Right cardiac atrium (tissue), 5 donors: ENCODE data around the gene SPEF1. TPM values are rescaled to one million over a fixed set of nuclear protein-coding genes. Genes with fewer than 3 reads are reported as not detected.
"Not testable (repeated sequence)": the region's sequence is repeated elsewhere in the genome, so short reads cannot be mapped to it uniquely, and the experiment has no call there.

ENCODE experiments used
- ATAC-seq, 2 donors: fragments of 200-7000 bp; cut with Tn5 transposase; one replicate each; pipeline versions ENCODE4 v1.8.0 to v1.9.1; 2020; ENCODE audit warnings: moderate library complexity in 2 of 2, mild to moderate bottlenecking in 1 of 2
- DNase-seq, 3 donors: peaks; one replicate each; pipeline ENCODE4 v3.0.0-alpha.2; 2020
- H3K27ac ChIP-seq: one replicate; pipeline ENCODE4 v1.5.1; 2013; ENCODE audit warnings: mild to moderate bottlenecking, low read length, control low read depth, moderate library complexity
- H3K27me3 ChIP-seq: one replicate; pipeline ENCODE4 v1.6.1; 2013; ENCODE audit not compliant: control insufficient read depth, insufficient read depth
- H3K4me1 ChIP-seq: one replicate; pipeline ENCODE4 v1.6.1; 2013; ENCODE audit warnings: low read length; ENCODE audit not compliant: control insufficient read depth, insufficient read depth
- H3K4me3 ChIP-seq: one replicate; pipeline ENCODE4 v1.5.1; 2013; ENCODE audit warnings: low read length, control low read depth
- H3K9me3 ChIP-seq: one replicate; pipeline ENCODE4 v1.6.1; 2013; ENCODE audit warnings: low read length; ENCODE audit not compliant: control insufficient read depth
- WGBS: extraction: QIAGEN DNeasy Blood & Tissue Kit; methylation state at CpG from one replicate; pipeline ENCODE4 v1.1.7; 2013; 5-methylcytosine and 5-hydroxymethylcytosine counted together
- intact Hi-C, 4 donors: fragments of 100-400 bp; cut with DNase I; formaldehyde crosslinking; loops; one replicate each; pipeline versions ENCODE4 v1.11.0 to v1.14.0; 2022 to 2023
- polyA plus RNA-seq: library from polyadenylated mRNA; stranded (reverse); fragments of 200-250 nt; gene quantifications from one replicate; pipeline ENCODE4 v1.2.3, GENCODE V29; 2013
- total RNA-seq, 4 donors: library from RNA; stranded (reverse); fragmentation: NEBNext Ultra II Directional; extraction: Animal tissue kit (Norgen Biotek cat#: 25700); gene quantifications; one replicate each; pipeline ENCODE4 v1.2.1, GENCODE V29; 2021
- donor health status: healthy with polysubstance abuse.
- donor health status: DM: no; HTN: yes; CAD: no.
- donor health status: DM: no; HTN: no; CAD: no.
- donor health status: DM: no; HTN: yes; CAD: no; lungs with severe emphysema.
- donor health status: DM: yes; HTN: yes; CAD: no.

The SPEF1 gene
- total and polyA plus RNA-seq, 5 donors = 0.07 to 0.50 TPM; not detected in 3

DNA sequence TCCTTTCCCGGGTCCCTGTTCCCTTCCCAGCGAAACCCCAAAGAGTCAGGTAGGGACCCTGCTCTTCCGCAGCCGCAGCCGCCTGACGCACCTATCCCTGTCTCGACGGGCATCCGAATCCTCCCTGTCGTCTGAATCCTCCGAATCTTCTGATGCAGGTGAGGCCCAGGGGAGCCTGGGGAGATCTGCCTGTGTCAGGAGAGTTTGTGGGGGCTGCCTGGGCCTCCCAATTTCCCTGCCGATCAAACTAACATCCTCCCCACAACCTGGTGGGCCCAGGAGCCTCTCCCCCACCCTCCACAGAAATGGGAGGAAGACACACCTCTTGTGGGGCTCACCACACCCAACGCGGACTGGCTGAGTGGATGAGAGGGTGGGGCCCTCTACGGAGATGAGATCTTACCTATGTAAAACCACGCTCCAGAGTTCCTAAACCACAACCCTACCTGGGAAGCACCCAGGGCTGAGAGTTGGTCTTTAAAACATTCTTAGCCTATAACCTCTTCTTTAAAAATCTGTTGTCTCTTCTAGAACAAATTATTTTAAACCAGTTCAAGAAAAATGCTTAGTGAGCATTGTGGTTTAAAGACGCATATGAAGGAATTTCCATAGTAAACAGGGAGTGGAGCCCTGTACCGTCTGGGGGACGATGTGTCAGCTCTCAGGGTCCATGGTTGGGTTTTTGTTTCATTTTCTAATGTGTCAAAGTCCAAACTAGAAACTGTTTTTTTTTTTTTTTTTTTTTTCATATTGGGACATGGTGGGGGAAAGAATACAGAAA, 16.5 kb upstream of the SPEF1 start:
- H3K27ac ChIP-seq = no peak overlapping the region
- ATAC-seq (no peak), DNase-seq (peak; percentile 12 to 37 (median 20))
- WGBS = 76% methylated on average over 19 of the region's 19 CpGs
- H3K4me3 ChIP-seq = no peak overlapping the region
- intact Hi-C loops = no loop called here
- H3K9me3 ChIP-seq = no peaks in the 10 kb centered on the region
- H3K4me1 ChIP-seq = no peaks in the 10 kb centered on the region
- H3K27me3 ChIP-seq = no peaks in the 10 kb centered on the region

DNA sequence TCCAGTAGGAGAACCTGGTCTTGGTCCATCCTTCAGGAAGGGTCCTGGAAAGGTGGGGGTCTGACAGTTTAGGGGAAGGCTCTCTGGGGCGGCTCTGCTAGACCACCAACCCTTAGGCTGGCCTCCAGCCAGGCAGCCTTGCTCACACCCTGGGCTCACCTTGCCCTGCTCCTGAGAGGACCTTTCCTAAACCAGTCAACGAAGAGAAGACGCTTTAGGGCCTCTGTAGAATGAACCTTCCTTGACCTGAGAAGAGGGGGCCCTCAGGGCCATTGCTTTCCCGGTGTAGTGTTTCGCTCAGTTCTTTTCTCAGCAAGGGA, 15.9 kb upstream of the SPEF1 start:
- no peaks in the 10 kb centered on the region for H3K9me3 ChIP-seq
- peak in 2 of 3 donors; percentile 9 to 60 for DNase-seq
- no peak overlapping the region for H3K4me3 ChIP-seq
- H3K27ac ChIP-seq = no peak overlapping the region
- H3K27me3 ChIP-seq = no peaks in the 10 kb centered on the region
- 86% methylated on average over 5 of the region's 5 CpGs for WGBS
- intact Hi-C loops = no loop called here
- H3K4me1 ChIP-seq = no peaks in the 10 kb centered on the region
- no peak for ATAC-seq

DNA sequence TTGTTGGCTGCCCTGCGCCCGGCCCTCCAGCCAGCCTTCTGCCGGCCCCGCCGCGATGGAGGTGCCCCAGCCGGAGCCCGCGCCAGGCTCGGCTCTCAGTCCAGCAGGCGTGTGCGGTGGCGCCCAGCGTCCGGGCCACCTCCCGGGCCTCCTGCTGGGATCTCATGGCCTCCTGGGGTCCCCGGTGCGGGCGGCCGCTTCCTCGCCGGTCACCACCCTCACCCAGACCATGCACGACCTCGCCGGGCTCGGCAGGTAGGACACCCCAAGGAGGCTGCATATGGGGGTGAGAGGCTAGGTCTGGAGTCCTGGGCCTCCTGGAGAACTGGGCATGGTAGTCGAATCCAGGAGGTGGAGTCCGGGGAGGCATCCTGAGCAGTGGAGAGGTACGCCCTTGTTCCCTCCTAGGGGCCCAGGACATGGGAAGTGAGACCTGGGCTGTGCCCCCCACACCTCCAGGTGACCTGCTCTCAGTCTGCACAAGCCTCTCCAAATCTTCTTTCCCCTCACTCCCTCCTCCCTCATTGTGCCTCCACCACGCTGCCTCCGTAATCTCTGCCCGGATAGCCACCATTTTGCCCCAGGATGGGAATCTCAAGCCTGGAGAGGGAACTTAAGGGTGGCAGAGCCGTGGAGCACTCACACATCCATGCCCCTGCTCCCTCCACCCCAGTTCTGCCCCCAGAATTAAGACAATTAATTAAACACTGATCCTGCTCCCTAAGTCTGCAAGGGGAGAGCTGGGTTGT, 15.4 kb upstream of the SPEF1 start:
- H3K9me3 ChIP-seq = no peaks in the 10 kb centered on the region
- no peaks in the 10 kb centered on the region for H3K27me3 ChIP-seq
- H3K4me1 ChIP-seq = no peaks in the 10 kb centered on the region
- 13% methylated on average over 33 of the region's 33 CpGs for WGBS
- ATAC-seq = peak in 1 of 2 donors; percentile 15
- intact Hi-C loops = no loop called here
- H3K27ac ChIP-seq = no peak overlapping the region
- DNase-seq = peak in 1 of 3 donors; percentile 55
- peak overlapping the region; percentile 57 for H3K4me3 ChIP-seq

DNA sequence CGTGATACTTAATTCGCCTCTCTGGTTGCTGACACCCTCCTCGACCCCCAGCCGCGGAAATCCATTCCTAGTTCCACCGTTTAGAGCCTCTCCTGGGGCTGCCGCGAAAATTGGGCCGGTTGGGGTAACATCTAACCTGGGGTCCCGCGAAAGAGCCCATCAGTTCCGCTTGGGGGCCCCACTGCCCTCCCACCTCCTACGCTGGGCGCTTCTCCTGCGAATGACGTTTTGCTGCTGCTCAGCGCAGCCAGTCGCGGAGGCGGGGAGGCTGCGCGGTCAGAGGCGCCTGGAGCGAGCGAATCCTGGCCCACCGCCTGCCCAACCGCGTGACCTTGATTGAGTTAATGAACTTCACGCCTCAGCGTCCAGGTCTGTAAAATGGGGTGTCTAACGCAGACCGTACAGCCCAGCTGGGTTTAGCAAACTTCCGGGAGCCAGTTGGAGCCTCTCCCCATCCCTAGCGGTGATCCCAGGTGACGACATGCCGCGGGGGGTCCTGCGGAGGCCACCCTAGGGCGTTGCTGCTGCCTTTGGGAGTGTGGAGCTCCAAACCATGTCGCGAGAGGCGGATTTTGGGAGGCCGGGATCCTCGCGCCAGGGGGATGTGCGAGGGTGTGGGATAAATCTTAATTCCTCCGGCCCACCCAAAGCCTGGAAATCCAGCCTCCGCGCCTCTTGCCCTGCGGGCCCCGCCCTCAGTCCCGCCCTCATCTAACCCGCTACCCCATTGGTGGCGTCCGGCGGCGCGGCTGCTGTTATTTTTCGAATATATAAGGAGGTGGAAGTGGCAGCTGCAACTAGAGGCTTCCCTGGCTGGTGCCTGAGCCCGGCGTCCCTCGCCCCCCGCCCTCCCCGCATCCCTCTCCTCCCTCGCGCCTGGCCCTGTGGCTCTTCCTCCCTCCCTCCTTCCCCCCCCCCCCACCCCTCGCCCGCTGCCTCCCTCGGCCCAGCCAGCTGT, 14.5 kb upstream of the SPEF1 start, which contains the start of gene CDC25B:
CDC25B (plus strand) TSS at position 800 of the 958 bp plus-strand sequence. CDS start 222 bp downstream, outside the sequence.
- Histone ChIP-seq H3K27ac (peak within 1 kb of the TSS; percentile 98), H3K4me1 (no peaks in the 10 kb centered on the region), H3K9me3 (no peaks in the 10 kb centered on the region), H3K27me3 (no peaks in the 10 kb centered on the region), H3K4me3 (peak within 1 kb of the TSS; percentile 57)
- DNase-seq (peak; percentile 95 to 99 (median 97)), ATAC-seq (peak; percentile 96)
- under 1% methylated on average over 65 of the region's 69 CpGs for WGBS
- intact Hi-C loops = no loop called here

DNA sequence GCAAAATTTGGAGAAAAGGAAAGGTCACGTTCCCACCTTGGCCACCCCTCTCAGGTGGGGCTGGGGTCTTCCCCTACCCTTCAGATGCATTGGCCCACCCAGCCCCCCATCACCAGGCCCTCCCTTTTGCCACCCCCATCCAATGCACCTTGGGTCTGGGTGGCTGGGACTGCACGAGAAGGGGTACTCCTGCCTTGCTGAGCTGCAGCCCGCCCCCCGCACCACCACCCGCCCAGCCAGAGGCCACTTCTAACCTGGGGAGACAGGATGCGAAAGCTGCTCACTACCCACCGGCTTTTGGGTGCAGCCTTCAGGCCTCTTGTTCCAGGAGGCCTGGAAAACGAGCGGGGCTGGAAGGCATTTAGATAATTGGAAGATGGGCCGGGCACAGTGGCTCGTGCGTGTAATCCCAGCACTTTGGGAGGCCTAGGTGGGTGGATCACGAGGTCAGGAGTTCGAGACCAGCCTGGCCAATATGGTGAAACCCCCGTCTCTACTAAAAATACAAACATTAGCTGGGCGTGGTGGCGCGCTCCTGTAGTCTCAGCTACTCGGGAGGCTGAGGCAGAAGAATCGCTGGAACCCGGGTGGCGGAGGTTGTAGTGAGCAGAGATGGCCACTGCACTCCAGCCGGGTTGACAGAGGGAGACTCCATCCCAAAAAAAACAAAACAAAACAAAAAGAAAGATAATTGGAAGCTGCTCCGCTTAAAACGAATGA, 13.6 kb upstream of the SPEF1 start:
- DNase-seq (peak in 2 of 3 donors; percentile 16 to 60), ATAC-seq (no peak)
- intact Hi-C loops = no loop called here
- no peaks in the 10 kb centered on the region for H3K4me1 ChIP-seq
- 81% methylated on average over 25 of the region's 25 CpGs for WGBS
- H3K4me3 ChIP-seq = peak overlapping the region; percentile 57
- no peaks in the 10 kb centered on the region for H3K27me3 ChIP-seq
- H3K9me3 ChIP-seq = no peaks in the 10 kb centered on the region
- peak overlapping the region; percentile 98 for H3K27ac ChIP-seq

DNA sequence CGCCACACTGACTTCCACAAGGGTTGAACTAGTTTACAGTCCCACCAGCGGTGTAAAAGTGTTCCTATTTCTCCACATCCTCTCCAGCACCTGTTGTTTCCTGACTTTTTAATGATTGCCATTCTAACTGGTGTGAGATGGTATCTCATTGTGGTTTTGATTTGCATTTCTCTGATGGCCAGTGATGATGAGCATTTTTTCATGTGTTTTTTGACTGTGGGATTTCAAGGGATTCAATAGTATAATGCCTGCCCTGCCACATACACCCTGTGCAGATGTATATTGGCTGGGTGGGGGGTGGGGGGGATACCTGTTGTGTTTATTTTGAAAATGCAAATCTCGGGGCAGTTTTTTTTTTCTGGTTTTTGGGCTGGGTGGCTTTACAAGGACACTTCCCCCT, 12.9 kb upstream of the SPEF1 start:
- intact Hi-C loops, H3K4me1 ChIP-seq, H3K4me3 ChIP-seq, DNase-seq, ATAC-seq, H3K27me3 ChIP-seq, H3K9me3 ChIP-seq, H3K27ac ChIP-seq: not testable (repeated sequence)
- 93% methylated on average over 3 of the region's 3 CpGs for WGBS

DNA sequence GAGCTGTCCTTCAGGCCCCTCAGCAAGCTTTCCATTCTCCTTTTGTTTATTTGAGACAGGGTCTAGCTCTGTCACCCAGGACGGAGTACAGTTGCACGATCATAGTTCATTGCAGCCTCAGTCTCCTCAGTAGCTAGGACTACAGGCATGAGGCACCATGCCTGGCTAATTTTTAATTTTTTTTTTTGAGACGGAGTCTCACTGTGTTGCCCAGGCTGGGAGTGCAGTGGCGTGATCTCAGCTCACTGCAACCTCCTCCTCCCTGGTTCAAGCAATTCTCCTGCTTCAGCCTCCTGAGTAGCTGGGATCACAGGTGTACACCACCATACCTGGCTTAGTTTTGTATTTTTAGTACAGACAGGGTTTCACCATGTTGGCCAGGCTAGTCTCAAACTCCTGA, 8.0 kb upstream of the SPEF1 start:
- not testable (repeated sequence) for ATAC-seq, H3K9me3 ChIP-seq, H3K27me3 ChIP-seq, DNase-seq, H3K4me3 ChIP-seq, H3K27ac ChIP-seq
- peaks cover 11% of the 10 kb centered on the region for H3K4me1 ChIP-seq
- intact Hi-C loops = loop anchor here in 2 of 4 donors (5.0 kb wide), 1 partner anchor 33 kb away; the partner anchor contains the start of gene AP5S1 (in 2 of the 2)
- WGBS = 97% methylated on average over 4 of the region's 4 CpGs

DNA sequence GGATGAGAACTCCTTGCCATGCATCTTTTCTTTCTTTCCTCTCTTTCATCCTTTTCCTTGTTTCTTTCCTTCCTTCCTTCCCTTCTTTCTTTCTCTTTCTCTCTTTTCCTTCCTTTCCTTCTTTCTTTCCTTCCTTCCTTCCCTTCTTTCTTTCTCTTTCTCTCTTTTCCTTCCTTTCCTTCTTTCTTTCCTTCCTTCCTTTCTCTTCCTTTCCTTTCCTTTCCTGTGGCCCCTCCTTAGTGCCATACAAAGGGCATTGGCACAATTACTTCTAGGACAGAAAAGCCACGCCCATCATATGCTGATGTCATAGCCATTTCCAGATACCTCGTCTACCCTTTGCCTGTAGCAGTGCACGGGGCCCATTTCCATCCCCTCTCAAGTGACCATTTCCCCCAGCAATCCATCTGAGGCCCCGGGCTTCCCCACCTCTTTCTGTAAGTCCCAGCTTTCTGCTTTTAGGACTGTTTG, 7.5 kb upstream of the SPEF1 start:
- DNase-seq = peak in 2 of 3 donors; percentile 7 to 32
- peaks cover 11% of the 10 kb centered on the region for H3K4me1 ChIP-seq
- 63% methylated on average over 4 of the region's 4 CpGs for WGBS
- no peak overlapping the region for H3K27ac ChIP-seq
- ATAC-seq = no peak
- intact Hi-C loops = loop anchor here in 2 of 4 donors (5.0 kb wide), 1 partner anchor 34 kb away; the partner anchor contains the start of gene AP5S1 (in 2 of the 2)
- H3K27me3 ChIP-seq = no peaks in the 10 kb centered on the region
- H3K4me3 ChIP-seq = no peak overlapping the region
- no peaks in the 10 kb centered on the region for H3K9me3 ChIP-seq

DNA sequence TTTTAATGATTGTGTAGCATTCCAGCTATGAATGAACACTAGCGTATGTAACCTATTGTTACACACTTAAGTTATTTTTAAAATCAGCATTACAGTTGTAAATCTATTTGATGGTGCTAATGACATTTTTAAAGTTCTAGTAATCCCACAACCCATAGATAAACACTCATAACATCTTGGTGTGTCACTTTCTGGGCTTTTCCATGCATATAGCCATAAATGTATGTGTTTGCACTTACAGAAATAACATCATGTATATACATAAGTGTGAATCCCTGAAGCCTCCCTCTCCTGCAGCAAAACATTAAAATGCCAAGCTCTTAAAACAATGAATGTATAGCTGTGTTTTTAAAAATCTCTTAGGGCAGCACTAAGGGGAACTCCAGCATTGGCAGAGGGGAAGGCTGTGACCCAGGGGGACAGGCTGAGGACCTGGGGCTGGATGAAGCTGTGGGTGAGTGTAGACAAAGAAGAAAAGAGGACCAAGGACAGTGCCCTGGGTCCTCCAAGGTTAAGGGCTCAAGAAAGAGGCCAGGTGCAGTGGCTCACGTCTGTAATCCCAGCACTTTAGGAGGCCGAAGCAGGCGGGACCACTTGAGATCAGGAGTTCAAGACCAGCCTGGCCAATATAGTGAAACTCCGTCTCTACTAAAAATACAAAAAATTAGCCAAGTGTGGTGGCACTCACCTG, 6.2 kb upstream of the SPEF1 start:
- 81% methylated on average over 5 of the region's 5 CpGs for WGBS
- Histone ChIP-seq H3K4me1 (peaks cover 11% of the 10 kb centered on the region), H3K9me3 (no peaks in the 10 kb centered on the region), H3K27me3 (no peaks in the 10 kb centered on the region), H3K27ac (no peak overlapping the region), H3K4me3 (peak overlapping the region; percentile 87)
- DNase-seq (peak in 2 of 3 donors; percentile 12 to 30), ATAC-seq (no peak)
- intact Hi-C loops = loop anchor here in 2 of 4 donors (5.0 kb wide), 1 partner anchor 35 kb away; the partner anchor contains the start of gene AP5S1 (in 2 of the 2)
